ENCODE results near the gene RFX4. TPM values are rescaled to one million over a fixed set of nuclear protein-coding genes. Genes with fewer than 3 reads are reported as not detected.

The RFX4 gene
- total RNA-seq, 1 experiment from 2014 or later = not detected

DNA sequence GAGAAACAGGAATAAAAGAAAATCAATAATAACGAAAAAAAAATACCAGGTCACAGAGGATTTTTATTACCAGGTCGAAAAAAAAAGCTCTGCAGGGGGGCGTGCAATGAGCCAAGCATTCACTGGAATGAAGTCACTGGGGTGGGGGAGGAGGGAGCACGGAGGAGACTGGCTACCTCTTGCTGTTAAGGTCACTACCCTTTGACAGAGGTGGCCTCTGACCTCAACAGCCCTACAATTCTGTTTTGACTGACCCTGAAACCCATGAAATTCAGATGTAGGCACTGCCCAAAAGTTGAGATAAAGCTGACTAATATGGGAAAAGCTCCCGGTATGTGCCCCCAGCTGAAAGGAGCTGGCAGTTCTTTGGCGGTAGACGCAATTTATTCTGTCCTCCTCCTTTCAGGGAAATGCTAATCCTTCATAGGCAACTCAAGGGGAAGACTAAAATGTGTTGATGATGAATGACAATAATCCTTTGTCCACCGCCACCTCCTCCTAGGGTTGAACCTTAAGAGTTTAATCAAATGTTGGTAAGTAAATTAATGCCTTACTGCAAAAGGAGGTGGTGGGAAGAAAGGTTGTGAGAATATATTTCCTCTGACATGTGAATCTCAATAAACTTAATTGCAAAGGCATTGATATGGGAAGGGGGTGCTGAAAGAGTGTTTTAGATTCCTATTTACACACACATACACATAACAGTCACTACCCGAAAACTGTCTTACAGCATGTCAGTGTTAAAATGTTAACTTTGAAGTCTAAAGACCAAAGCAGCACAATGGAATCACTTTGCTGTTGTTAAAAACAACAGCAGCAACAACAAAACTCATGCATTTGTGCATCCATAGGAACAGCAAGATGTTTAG is 185.4 kb downstream of the RFX4 start:
- no peaks in the 10 kb centered on the region for H3K27me3 ChIP-seq (ENCODE audit: insufficient read depth, low read length)
- no peak overlapping the region for H3K9ac ChIP-seq (ENCODE audit: low read length)
- no TSS peak for BruUV-seq (replicated peaks)
- no peaks in the 10 kb centered on the region for H3K9me3 ChIP-seq (ENCODE audit: control insufficient read depth in 1 of 2, insufficient read depth in 1 of 2, low read depth in 1 of 2, low read length in 2 of 2)
- intact Hi-C loops (cut with micrococcal nuclease) = no loop called here
- ChIA-PET POLR2A (no interaction called here), RAD21 (ENCODE audit: low non-redundant PET in 1 of 2, low total read pairs in 2 of 2, uncharacterized antibody in 2 of 2, unreplicated experiment in 2 of 2) (no interaction called here), CTCF (no interaction called here)
- H3K4me1 ChIP-seq (ENCODE audit: control insufficient read depth in 1 of 2, insufficient read depth in 2 of 2, low read length in 2 of 2) = peaks cover 0 to under 1% of the 10 kb centered on the region in 2 experiments; a peak in 1 of 4 replicates
- H3K36me3 ChIP-seq (ENCODE audit: control insufficient read depth in 1 of 2, insufficient read depth in 2 of 2, low read length in 2 of 2) = no peaks in the 10 kb centered on the region
- no peak overlapping the region for H3K4me3 ChIP-seq (replicated peaks in 1 of 2; ENCODE audit: low read depth in 1 of 2, low read length in 2 of 2)
- ATAC-seq (no peak), DNase-seq (ENCODE audit: low read depth, low spot score) (no peak)
- no peak overlapping the region for H3K27ac ChIP-seq (ENCODE audit: low read depth, low read length)
- H3K79me2 ChIP-seq (ENCODE audit: insufficient read depth, low read length) = no peaks in the 10 kb centered on the region
- no peaks in the 10 kb centered on the region for H4K20me1 ChIP-seq (ENCODE audit: insufficient read depth)
- no peak for TF ChIP-seq ZNF274 (IDR thresholded peaks at IDR 0.05; ENCODE audit: low read depth, low read length)
- no peak for TF ChIP-seq CBX3 (IDR thresholded peaks at IDR 0.05; ENCODE audit: low read depth)
- no peaks in the 10 kb centered on the region for H3K9me2 ChIP-seq (ENCODE audit: insufficient read depth)
- H2AFZ ChIP-seq (ENCODE audit: low read depth, low read length, poor library complexity, severe bottlenecking) = no peak overlapping the region
- H3K4me2 ChIP-seq (ENCODE audit: low read length) = no peak overlapping the region

DNA sequence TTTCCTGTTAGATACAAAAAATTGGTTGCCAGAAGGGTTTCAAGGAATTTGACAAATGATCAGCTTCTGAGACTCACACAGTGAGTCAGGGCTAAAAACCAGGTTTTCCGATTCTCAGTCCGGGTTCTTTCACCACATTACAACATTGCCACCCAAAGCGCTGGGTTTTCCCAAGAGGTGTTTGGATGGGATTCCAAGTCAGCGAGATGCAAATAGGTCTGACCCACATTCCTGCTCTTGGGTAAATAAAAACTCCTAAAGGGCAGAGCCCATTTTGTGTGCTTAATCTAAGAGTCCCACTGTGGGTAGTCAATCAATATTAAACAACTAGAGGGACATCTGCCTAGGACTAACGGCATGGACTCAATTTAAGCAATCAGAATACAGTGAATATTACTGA is 186.3 kb downstream of the RFX4 start:
- Histone ChIP-seq H3K27ac (ENCODE audit: low read depth, low read length) (no peak overlapping the region), H3K27me3 (ENCODE audit: insufficient read depth, low read length) (no peaks in the 10 kb centered on the region), H2AFZ (ENCODE audit: low read depth, low read length, poor library complexity, severe bottlenecking) (no peak overlapping the region), H3K4me1 (ENCODE audit: control insufficient read depth in 1 of 2, insufficient read depth in 2 of 2, low read length in 2 of 2) (peaks cover 0 to 8% of the 10 kb centered on the region in 2 experiments; a peak in 2 of 4 replicates), H3K4me3 (replicated peaks in 1 of 2; ENCODE audit: low read depth in 1 of 2, low read length in 2 of 2) (no peak overlapping the region), H4K20me1 (ENCODE audit: insufficient read depth) (no peaks in the 10 kb centered on the region), H3K79me2 (ENCODE audit: insufficient read depth, low read length) (no peaks in the 10 kb centered on the region), H3K9ac (ENCODE audit: low read length) (no peak overlapping the region), H3K36me3 (ENCODE audit: control insufficient read depth in 1 of 2, insufficient read depth in 2 of 2, low read length in 2 of 2) (no peaks in the 10 kb centered on the region), H3K9me2 (ENCODE audit: insufficient read depth) (no peaks in the 10 kb centered on the region), H3K4me2 (ENCODE audit: low read length) (no peak overlapping the region), H3K9me3 (ENCODE audit: control insufficient read depth in 1 of 2, insufficient read depth in 1 of 2, low read depth in 1 of 2, low read length in 2 of 2) (no peaks in the 10 kb centered on the region)
- no peak for ATAC-seq
- CTCF ChIA-PET = no interaction called here
- no peak for DNase-seq (ENCODE audit: low read depth, low spot score)
- BruUV-seq (replicated peaks) = no TSS peak
- POLR2A ChIA-PET = no interaction called here
- RAD21 ChIA-PET (ENCODE audit: low non-redundant PET in 1 of 2, low total read pairs in 2 of 2, uncharacterized antibody in 2 of 2, unreplicated experiment in 2 of 2) = no interaction called here
- TF ChIP-seq ZFX (IDR thresholded peaks at IDR 0.05) = no peak
- no peak for TF ChIP-seq EZH2phosphoT487 (IDR thresholded peaks at IDR 0.05; ENCODE audit: borderline replicate concordance)
- TF ChIP-seq TCF7L2 (IDR thresholded peaks at IDR 0.05; ENCODE audit: borderline replicate concordance, extremely low read depth, insufficient read depth, insufficient read length) = no peak
- no peak for TF ChIP-seq RAD21 (IDR thresholded peaks at IDR 0.05; ENCODE audit: low read depth)
- TF ChIP-seq, protein P1, sequence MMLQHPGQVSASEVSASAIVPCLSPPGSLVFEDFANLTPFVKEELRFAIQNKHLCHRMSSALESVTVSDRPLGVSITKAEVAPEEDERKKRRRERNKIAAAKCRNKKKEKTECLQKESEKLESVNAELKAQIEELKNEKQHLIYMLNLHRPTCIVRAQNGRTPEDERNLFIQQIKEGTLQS (IDR thresholded peaks at IDR 0.05) = no peak
- TF ChIP-seq ELF1 (IDR thresholded peaks at IDR 0.05; ENCODE audit: borderline replicate concordance, low read depth) = no peak
- TF ChIP-seq POLR2AphosphoS5 (IDR thresholded peaks at IDR 0.05; ENCODE audit: low read depth, low read length) = no peak
- no peak for TF ChIP-seq FOSL1 (IDR thresholded peaks at IDR 0.05; ENCODE audit: low read depth)
- intact Hi-C loops (cut with micrococcal nuclease) = no loop called here

Data from HCT116 (cell line).